Head of caudate nucleus (tissue), 42 donors: Measurements from ENCODE around the gene CYP26B1.

Source experiments
- DNase-seq, 42 donors: peaks; one replicate each; pipeline versions ENCODE4 v3.0.0 to v3.0.0-alpha.2; 2020 to 2021; ENCODE audit warnings: mixed read lengths in 7 of 42
- intact Hi-C: fragments of 100-400 bp; cut with DNase I; formaldehyde crosslinking; loops from one replicate; pipeline ENCODE4 v1.15.0; 2022

Gene CYP26B1

DNA sequence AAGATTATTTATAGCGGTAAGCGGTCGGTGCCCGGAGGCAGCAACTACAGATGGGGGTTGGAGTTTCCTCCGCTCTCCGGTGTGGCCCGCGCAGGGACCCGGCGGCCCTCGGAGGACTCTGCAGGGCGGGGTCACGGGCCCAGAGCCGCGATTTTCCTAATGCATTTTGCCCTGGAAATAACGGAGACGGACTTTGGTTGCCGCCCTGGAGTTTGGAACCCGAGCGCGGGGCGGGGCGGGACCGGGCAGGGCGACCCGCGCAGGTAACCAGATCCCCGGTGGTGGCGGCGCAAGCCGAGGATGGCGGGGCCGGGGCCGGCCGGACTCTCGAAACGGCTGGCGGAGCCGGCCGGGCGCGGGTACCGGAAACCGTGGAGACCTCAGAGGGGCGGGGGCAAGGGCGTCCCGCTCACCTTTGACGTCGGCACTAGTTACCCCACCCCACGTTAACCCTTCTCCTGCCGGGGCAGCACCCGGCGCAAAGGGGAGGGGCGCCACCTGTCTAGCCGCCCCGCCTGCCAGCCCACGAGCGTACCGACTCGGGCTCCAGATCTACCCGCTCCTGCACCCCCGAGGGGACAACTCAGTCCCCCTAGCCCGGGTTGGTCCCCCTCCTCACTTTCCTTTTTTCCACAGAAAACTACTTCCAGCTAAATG is 2.9 kb downstream of the CYP26B1 start:
- intact Hi-C loops: loop anchor here (10.0 kb wide), 1 partner anchor 600 kb away; no protein-coding TSS in a partner anchor
- peak in 25 of 42 donors; percentile 15 to 62 (median 38) for DNase-seq

DNA sequence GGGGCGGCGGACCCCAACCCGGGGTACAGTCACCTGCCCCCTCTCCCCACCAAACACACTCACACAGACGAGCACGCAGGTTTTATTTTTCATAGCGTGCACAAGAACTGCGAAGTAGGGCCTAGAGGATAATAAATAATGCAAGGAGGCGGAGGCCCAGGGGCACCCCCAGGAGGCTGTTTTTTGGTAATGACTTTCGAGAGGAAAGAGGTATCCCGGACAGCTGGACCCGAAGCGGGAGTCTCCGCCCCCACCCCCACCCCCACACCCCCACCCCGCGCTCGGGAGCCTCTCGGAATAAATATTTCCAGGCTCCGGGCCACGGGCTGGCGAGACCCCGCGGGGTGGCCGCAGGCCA is 3.4 kb downstream of the CYP26B1 start:
- peak in 3 of 42 donors; percentile 31 to 41 (median 38) for DNase-seq
- intact Hi-C loops: loop anchor here (10.0 kb wide), 1 partner anchor 601 kb away; no protein-coding TSS in a partner anchor

DNA sequence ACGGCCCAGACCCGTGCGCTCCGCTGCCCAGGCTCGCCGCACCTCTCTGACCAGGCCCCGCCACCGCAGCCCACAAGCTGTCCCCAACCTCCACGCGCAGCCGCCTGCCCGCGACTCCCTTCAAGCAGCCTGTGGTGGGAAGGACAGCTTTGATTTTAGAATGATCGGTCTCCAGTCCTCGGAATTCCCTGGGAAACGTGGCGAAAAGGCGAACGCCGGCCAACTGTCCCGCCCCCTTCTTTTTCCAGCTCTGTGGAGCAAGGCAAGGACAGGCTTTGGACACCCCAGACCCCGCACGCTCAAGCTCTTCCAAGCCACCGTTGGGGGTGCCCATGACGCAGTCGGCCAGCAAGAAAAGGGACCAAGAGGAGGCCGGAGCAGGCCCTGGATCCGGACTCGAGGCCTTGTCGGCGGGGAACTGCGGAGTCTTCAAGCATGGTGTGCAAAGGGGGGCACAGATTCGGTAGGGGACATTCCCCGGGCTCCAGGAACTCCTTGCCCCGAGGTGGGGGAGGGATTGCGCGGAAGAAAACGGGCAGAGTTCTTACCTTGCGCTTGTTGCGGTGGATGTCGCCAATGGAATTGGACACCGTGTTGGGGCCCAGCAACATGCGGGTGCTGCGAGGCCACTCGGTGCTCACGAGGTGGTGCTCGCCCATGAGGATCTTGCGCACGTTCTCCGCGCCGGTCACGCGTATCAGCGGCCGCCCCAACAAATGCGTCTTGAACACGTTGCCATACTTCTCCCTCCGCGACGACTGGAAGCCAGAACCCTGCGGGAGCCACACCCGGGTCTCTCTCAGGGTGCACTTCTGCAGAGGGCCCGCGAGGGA is 4.0 kb downstream of the CYP26B1 start:
- peak in 13 of 42 donors; percentile 12 to 44 (median 40) for DNase-seq
- intact Hi-C loops: loop anchor here (10.0 kb wide), 1 partner anchor 601 kb away; no protein-coding TSS in a partner anchor

DNA sequence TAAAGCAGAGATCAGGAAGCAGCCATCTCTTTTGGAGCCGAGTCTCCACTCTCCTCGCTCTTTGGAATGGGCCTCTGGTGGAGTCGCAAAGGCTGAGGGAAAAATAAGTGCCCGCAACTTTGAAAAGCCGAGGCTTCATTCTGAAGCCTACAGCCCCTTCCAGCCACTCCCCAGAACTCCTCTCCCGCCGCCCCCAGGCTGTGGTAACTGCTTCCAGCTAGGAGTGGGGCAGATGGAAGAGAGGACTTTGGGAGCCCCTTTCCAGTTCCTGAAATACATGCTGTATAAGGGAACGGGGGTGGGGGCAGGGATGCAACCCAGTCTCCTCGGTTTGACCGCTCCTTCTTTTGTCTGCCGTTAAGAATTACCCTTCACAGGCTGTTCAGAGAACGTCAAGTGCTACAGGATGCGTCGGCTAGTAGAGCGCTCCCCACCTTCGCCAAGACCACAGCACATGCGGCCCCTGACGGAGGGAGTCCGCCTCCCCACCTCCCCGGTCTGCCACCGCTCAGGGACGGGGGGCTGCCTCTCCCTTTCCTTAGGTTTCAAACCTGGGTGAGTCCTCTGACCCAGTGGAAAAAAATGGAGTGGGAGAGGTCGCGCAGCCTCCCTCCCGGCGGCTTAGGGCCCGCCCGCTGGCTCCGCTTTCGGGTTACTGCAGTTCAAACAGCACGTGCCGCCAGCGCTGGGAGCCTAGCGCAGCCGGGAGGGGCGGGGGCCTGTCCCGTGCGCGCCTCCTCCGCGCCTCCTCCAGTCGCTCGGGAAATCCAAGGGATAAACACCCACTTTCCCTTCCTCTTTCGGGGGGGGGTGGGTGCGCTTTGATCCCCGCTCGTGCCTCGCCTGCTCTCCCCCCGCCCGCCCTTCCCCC is 4.9 kb downstream of the CYP26B1 start:
- peak in 41 of 42 donors; percentile 0 to 80 (median 69) for DNase-seq
- intact Hi-C loops: loop anchor here (10.0 kb wide), 1 partner anchor 602 kb away; no protein-coding TSS in a partner anchor

DNA sequence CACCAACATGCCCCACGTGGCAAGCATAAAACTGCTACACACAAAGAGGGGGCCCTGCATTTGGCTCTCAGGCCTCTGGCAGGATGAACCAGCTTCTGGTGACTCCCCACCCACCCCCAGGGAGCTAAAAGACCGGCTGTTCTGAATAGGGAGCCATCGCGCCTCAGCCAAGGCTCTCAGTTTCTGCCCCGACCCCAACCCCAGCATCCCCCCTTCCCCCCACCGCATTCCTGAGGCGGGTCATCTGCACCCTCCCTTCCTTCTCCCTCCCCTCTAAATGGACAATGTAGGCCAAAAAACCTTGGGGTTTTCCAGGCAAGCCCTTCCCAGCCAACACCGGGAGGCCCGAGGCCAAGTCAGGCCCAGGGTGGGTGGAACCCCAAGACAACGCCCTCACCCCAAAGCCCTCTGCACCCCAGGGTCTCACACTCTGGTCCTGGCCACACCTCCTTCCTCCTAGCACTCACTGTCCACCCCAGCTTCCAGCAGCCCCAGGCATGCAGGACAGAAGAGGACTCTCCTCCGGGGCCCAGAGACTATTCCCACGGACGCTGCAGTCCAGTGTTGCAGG is 5.7 kb downstream of the CYP26B1 start:
- peak in 9 of 42 donors; percentile 5 to 41 (median 16) for DNase-seq
- intact Hi-C loops: loop anchor here (10.0 kb wide), 1 partner anchor 603 kb away; no protein-coding TSS in a partner anchor

DNA sequence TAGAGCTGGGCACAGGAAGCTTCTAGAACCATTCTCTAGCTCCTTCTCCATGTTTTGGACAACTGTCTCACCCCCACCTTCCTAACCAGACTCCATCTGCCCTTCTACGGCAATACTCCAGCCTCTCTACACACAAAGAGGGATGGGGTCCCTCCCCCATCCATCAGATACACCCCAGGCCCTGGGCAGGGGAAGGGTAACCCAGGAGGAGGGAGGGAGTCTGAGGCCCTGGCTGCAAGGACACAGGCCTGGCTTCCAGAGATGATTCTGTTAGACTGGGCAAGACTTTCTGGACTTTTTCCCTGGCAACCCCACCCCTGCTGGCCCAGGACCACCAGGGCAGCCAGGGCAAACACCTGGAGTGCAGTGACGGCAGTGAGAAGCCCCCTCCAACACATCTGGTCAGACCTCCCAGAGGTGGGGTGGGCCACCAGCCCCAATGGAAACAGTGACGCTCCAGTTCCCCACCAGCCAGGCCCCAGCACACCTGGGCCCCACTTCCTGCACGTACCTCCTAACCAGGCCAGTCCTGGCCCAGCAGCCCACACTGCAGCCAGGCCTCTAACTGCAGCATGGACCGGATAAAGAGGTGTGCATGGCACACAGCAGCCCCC is 6.5 kb downstream of the CYP26B1 start:
- peak in 8 of 42 donors; percentile 4 to 37 (median 16) for DNase-seq
- intact Hi-C loops: loop anchor here (10.0 kb wide), 1 partner anchor 604 kb away; no protein-coding TSS in a partner anchor

DNA sequence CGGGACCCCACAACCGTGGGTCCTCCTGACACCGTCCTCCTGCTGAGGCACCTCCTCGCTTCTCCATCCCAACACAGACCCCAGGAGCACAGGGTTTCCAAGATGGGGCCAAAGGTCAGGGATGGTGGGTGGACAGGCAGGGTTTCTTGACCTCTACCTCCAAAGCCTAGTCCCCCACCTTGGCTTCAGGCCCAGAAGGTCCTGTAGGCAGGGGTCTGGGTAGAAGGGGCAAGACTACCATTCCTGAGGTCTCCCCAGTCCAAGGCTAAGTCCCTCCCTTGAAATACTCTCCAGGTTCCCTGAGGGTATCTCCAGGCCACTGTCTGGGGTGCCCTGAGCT is 7.1 kb downstream of the CYP26B1 start:
- DNase-seq: peak in 10 of 42 donors; percentile 0 to 39 (median 10)
- intact Hi-C loops: loop anchor here (10.0 kb wide), 1 partner anchor 604 kb away; no protein-coding TSS in a partner anchor

DNA sequence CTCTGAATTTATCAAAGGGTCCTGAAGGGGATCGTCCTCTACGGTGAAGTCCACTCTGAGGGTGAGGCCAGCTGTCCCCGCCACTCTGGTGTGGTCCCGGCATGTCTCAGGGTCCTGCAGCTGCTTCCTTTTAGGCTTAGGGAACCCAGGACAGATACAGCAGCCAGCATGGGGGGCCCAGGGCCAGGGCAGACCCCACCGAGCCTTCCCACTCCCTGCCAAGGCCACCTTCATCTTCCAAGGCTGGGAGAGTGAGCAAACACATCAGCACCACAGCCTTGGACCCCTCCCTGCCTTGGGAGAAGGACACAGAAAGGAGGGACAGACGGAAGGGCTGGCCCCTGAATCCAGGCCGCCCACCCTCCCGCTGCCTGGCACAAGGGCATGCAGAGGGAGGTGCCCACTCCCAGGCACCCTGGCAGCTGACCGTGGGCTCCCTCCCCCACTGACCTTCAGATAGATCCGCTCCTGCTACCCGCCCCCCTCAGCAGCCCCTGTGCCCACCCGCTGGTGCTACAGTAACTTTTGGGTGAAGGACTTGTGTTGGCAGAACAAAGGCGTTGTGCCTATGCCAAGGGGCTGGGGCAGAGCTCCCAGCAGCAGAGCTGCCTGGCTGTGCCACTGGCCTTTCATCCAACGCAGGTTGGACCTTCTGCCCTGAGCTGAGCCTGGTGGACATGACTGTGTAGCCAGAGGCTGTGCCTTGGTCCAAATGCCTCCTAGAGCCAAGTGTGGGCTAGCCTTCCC is 7.6 kb downstream of the CYP26B1 start:
- DNase-seq: peak in 15 of 42 donors; percentile 0 to 35 (median 8)
- intact Hi-C loops: loop anchor here (10.0 kb wide), 2 partner anchors 335 to 605 kb away; no protein-coding TSS in a partner anchor

DNA sequence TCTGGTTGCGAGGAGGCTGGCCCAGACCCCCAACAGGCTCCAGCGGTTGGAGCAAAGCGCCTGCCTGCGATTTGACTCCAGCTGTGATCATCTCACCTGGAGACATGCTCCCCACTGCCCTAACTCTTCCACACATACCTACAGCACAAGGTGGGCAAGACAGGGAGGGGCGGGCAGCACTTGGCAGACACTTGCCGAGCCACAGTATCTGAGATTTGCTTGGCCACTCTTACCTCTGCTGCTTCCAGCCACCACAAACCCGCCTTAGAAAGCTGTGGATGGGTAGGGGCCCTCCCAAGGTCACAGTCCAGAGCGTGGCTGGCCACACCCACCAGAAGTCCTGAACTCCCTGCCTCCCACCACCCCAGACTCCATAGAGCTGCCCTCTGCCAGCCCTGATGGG is 8.2 kb downstream of the CYP26B1 start:
- intact Hi-C loops: loop anchor here (10.0 kb wide), 1 partner anchor 335 kb away; no protein-coding TSS in a partner anchor
- peak in 8 of 42 donors; percentile 4 to 27 (median 13) for DNase-seq

DNA sequence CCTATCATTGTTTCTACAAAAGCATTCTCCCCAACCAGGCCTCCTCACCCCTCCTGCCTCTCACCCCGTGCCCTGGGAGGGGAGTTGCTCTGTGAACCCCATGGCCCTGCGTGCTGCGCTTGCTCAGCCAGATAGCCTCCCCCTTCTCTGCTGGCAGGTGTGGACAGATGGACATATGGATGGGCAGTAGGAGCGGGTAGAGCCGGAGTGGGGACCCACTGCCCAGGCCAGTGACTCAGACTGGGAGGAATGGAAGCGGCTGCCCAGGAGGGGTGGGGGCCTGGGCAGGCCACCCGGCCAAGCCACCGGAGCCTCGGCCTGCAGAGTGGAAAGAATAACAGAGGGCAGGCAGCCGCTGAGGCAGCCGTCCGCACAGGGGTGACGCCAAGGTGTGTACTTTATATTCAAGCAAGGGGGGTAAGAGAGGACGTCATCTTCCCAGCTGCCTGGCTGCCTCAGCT is 8.7 kb downstream of the CYP26B1 start:
- intact Hi-C loops: loop anchor here (10.0 kb wide), 1 partner anchor 334 kb away; no protein-coding TSS in a partner anchor
- peak in 11 of 42 donors; percentile 5 to 31 (median 14) for DNase-seq

DNA sequence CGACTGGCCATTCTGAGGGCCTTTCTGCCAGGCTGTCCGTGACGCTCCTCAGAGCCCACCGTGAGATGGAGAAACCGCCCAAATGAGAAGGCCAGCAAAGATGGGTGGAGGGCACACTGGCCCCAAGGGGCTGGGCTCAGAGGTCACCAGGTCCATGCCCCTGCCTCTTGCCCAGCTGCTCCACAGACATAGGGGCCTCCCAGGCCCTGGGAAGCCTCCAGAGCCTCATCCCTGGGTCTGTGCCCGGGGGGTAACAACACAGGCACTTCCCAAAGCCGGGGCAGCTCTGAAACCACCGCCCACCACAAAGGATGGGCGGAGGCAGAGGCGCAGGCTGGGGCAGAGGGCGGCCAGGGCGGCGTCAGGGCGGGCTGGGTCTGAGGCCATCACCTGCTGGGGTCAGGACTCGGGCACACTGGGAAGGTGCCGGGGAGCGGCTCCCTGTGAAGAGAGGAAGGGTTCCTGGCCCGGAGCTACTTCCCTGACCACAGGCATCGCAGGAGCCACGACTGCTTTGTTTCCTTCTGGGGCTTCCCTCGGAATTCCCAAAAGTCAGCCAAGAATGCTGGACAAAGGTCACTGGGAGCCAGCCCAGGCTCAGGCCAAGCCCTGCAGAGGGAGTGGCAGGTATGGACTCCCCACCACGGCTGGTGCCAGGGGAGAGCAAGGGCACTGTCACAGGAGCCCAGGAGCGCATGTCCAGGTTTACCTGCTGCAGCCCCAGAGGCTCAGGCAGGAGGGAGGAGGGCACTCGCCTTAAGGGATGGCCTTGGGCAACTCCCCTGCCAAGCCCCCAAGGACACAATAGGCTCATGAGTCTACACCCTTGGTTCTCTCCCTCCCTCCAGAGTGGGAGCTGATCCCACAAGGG is 9.4 kb downstream of the CYP26B1 start:
- intact Hi-C loops: loop anchor here (10.0 kb wide), 1 partner anchor 333 kb away; no protein-coding TSS in a partner anchor
- DNase-seq: peak in 9 of 42 donors; percentile 6 to 35 (median 16)

DNA sequence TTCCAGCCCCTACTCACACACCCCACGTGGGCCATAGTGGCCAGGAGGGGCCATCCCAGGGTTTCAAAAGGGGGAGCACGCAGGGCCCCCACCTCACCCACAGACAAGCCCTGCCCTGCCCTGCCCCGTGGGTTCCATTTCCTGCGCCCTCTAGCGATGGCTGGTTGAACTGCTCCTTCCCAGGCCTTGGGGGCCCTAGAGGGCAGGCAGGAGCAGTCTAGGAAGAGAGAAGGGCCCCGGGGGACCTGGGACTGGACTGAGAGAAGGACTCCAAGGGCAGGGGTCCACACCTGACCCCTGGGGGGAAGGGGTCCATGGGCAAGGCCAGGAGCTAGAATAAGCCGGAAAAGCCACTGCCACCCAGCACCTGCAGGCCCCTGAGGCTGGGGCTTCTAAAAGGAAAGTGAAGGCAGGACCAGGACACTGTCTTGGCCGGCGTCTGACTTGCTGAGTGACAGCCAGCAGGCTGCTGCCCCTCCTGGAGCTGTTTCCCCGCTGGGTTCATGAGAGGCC is 10.1 kb downstream of the CYP26B1 start:
- peak; percentile 29 to 91 (median 80) for DNase-seq
- intact Hi-C loops: loop anchor here (10.0 kb wide), 1 partner anchor 333 kb away; no protein-coding TSS in a partner anchor

DNA sequence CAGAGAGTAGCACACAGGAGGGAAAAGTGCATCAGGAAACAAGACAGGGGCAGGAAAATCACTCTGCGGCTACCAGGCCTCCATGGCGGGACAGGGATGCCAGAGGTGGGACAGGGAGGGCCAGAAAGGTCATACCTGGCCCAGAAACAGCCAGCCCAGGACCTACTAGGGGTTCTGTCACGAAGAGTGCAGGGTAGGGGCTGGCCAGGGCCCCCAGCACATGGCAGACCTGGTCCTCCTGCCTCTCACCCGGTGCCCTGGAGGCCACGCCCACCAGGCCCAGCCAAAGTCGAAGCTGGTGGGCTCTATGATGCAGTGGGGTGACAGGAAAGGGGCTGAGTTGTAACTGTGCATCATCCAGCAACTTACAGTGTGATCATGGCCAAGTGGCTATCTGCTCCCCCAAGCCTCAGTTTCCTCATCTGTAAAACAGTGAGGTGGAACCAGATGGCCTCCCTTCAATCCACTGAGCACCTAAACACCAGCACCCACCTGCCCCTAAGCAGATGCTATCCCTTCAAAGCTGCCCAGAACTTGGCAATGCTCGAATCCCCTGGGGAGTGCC is 10.6 kb downstream of the CYP26B1 start:
- intact Hi-C loops: loop anchor here (10.0 kb wide), 1 partner anchor 332 kb away; no protein-coding TSS in a partner anchor
- peak in 3 of 42 donors; percentile 3 to 15 (median 13) for DNase-seq

DNA sequence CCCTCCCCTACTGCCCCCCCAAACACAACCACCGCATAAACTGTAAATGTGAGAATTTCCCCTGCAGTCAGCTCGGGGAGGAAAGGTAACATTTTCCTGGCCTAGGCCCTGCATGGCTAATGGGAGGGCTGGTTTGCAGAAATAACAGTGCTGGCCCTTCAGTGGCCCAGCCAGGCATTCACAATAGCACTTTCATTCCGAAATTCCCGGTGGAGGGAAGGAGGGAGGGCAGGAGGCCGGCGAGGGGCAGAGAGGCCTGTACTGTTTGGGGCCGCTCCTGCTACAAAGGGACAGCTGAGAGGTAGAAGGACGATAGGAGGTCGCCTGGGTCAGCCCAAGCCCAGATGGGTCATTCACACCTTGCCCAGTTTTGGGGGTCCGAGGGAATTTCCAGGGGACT is 11.3 kb downstream of the CYP26B1 start:
- DNase-seq: peak in 27 of 42 donors; percentile 41 to 73 (median 59)
- intact Hi-C loops: loop anchor here (10.0 kb wide), 1 partner anchor 332 kb away; no protein-coding TSS in a partner anchor

DNA sequence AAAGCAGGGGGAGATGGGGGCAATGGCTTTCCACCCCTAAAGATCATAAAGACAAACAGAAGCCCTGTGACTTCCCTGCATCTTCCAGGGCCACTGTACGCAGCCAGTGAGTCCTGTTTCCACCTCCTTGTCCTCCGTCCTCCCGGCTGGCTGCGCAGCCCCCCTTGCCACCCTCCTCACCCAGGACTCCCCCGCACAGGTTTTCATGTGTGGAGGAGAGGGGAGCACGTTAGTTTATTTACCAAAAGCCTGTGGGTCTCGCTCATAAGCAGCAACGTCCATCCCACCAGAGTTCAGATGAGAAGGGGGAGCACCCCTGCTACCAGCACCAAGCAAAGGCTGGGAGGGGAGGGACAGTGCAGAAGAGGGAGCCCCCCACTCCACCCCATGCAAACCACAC is 11.7 kb downstream of the CYP26B1 start:
- DNase-seq: peak in 1 of 42 donors; percentile 20
- intact Hi-C loops: loop anchor here (10.0 kb wide), 1 partner anchor 331 kb away; no protein-coding TSS in a partner anchor
